Stimulated activated CD4-positive, alpha-beta T cell treated with anti-CD3 and anti-CD28 coated beads, TNF-alpha, amount 100 ng/mL, for 48 hours (primary cell): ENCODE measurements around the gene FXYD1.

Experiments
- DNase-seq, 3 donors: peaks; one replicate each; pipeline ENCODE4 v3.0.0-alpha.2; 2020; ENCODE audit warnings: low read depth in 3 of 3

Gene FXYD1

DNA sequence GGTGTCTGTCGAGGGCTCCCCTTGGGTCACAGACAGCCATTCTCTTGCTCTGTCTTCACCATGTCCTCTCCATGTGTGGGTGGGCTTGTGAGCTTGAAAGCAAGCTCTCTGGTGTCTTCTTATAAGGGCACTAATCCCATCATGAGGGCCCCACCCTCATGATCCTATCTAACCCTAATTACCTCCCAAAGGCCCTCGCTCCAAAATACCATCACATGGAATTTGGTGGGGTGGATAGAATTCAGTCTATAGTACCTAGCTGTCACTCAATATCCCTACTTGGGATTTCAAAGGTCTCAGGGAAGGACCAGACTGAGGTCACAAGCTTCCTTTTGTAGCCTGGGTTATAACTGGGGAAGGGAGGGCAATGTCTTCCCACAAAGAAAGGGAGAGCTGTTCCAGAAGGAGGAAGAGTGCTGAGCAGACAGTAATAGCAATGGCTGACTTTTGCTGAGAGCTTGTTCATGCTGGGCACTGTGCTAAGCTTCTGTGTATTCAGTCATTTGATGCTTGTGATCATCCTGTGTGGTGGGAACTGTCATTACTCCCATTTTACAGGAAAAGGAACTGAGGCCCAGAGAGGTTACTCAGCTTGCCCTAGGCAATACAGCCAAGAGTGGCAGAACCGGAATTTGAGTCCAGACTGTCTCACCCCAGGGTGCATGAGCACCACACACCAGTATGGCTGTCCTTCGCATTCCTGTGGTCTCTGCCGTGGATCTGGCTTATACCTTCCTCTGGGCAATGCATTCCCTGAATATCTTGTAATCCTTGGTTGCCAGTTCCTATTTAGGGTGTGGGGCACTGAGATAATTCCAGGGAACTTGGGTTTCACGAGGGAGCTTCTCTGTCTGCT, 24.1 kb downstream of the FXYD1 start:
- no peak for DNase-seq

DNA sequence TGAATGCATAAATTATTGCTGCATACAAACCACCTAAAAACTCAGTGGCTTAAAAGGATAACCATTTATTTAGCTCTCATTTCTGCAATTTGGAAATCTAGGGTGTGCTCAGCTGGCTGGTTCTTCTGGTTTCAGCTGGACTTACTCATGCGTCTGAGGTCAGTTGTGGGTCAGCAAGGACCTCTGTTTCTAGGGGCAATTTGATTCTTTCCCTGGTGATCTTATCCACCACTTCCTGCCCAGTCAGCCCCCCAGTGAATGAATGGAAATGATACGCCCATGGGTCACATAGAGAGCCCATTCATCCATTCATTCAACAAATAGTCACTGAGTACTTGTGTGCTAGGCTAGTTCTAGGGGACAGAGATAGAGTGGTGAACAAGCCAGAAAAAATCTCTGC, 25.8 kb downstream of the FXYD1 start:
- no peak for DNase-seq

- DNase-seq: no peak
Measured at GRCh38 chr19:35165200-35166058, 26.8 kb downstream of the FXYD1 start.

GRCh38 chr19:35166100-35167063, 27.8 kb downstream of the FXYD1 start:
- DNase-seq: no peak

DNA sequence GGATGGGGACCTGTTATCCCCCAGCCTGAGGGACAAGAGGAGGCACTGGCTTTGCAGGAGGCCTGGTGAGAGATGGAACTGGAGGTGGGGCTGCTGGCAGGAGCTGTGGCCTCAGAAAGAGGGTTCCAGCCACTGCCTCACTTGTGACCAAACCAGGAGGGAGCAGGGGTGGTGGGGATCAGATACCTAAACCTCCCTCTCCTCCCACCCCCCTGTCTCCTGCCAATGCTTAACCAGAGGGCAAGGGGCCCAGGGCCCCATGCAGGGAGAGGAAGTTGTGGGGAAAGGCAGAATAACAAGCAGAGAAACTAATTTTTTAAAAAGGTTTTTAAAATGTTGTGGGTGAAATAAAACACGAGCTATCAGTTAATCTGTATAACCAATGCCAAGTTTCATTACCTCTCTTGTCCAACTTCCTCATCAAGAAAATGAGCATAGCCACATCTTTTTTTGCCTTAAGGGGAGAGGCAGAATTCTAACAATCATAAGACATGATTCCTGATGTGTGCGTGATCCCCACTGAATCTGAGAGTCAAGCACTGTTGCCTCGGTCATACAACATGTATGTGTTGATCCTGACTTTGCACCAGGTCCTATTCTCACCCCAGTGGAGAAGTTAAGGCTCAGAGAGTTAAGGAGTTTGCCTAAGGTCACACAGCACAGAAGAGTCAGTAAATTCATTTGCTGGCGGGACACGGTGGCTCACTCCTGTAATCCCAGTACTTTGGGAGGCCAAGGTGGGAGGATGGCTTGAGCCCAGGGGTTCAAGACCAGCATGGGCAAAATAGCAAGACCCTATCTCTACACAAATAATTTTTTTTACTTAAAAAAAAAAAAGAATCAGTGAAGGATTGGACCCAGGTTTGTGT, 28.9 kb downstream of the FXYD1 start:
- DNase-seq: no peak

DNA sequence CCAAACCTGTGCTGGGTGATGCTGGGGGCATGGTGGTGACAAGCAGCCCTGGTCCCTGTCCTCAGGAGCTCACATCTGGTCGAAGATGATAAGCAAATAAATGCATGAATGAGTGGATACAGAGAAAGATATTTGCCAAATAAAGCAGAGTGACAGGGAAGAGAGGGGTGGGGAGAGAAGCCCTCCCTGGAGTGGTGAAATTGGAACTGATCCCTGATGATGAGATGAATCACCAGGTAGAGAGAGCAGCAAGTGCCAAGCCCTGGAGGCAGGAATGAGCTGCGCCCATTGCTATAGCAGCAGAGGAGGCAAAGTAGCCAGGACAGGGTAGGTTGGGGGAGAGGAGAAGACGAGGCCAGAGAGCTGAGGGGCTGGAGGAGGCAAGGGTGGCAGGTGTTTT, 29.6 kb downstream of the FXYD1 start:
- no peak for DNase-seq

DNA sequence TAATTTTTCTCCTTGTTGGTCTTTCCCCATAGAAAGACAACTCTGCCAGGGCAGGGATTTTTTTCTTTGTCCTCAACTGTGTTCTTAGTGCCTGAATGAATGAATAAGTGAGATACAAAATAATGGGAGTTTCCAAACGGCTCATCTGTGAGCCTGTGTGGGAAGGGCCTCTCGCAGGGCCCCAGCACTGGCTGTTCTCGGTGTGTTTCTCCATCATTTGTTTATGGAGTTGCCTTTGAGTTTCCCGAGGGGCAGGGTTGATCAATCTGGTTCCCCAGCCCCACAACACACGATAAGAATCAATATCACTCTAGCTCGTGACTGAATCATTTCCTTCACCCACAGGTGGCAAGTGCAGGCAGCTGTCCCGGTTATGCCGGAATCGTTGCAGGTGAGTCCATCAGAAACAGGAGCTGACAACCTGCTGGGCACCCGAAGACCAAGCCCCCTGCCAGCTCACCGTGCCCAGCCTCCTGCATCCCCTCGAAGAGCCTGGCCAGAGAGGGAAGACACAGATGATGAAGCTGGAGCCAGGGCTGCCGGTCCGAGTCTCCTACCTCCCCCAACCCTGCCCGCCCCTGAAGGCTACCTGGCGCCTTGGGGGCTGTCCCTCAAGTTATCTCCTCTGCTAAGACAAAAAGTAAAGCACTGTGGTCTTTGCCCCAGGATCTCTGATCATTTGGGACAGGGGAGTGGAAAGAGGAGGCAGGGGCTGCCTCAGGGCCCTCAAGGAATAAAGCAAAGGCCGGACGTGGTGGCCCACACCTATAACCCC, 30.8 kb downstream of the FXYD1 start:
- no peak for DNase-seq

- no peak for DNase-seq
Measured at GRCh38 chr19:35170359-35171061, 31.9 kb downstream of the FXYD1 start.

DNA sequence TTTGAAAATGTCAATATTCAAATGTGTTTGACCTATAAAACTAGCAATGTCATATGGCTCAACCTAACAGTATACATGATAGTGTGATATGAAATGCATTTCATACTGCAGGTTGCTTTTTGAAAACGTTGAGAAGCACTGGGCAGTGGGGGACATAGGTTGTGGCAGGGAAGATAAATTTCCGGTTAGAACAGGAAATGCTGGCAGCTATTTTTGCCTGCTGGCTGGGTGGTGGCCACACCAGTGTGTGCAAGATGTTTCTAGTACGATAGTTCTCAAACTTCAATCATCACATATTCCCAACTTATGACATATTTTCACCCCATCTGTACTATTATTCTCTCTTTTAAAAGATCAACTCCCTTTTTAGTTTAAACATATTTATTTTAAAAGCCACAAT, 33.1 kb downstream of the FXYD1 start:
- DNase-seq: no peak

DNA sequence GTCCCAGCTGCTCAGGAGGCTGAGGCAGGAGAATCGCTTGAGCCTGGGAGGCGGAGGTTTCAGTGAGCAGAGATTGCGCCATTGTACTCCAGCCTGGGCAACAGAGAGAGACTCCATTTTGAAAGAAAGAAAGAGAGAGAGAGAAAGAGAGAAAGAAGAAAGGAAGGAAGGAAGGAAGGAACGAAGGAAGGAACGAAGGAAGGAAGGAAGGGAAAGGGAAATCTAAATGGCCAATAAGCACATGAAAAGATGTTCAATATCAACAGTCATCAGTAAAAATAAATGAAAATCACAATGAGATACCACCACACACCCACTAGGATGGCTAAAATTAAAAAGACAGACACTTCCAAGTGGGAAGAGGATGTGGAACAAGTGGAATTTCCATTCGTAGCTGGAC, 35.6 kb downstream of the FXYD1 start:
- DNase-seq: no peak

DNA sequence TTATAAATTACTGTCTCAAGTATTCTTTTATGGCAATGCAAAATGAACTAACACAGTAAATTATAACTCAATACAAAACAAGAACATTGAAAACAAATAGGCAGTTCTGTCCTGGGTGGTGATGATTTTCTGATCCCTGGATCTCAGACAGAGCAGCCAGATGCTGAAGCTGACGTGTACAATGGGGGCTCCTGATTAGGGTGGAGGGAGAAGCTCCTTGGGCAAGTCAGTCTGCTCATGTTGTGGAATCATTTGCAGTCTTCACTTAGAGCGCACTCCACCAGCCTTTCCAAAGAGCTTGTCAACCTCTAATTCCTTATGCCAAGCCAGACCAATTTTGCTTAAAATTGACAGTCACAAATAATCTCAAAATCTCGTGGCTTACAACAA, 37.6 kb downstream of the FXYD1 start:
- DNase-seq: no peak

GRCh38 chr19:35177377-35178274, 39.0 kb downstream of the FXYD1 start:
- DNase-seq: no peak

- no peak for DNase-seq
Measured at GRCh38 chr19:35178701-35179100, 40.1 kb downstream of the FXYD1 start.

- DNase-seq: no peak
Measured at GRCh38 chr19:35179830-35180229, 41.2 kb downstream of the FXYD1 start.

- DNase-seq: no peak
Measured at GRCh38 chr19:35181387-35181786, 42.8 kb downstream of the FXYD1 start.

DNA sequence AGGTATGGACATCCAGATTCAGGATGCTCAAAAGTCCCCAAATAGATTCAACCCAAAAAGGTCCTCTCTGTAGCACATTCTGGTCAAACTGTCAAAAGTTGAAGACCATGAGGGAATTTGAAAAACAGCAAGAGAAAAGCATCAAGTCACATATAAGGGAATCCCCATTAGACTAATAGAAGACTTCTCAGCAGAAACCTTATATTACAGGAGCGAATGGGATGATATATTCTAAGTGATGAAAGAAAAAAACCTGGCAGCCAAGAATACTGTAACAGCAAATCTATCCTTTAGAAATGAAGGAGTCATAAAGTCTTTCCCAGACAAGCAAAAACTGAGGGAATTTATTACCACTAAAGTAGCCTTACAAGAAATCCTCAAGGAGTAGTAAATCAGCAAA, 45.6 kb downstream of the FXYD1 start:
- DNase-seq: no peak

DNA sequence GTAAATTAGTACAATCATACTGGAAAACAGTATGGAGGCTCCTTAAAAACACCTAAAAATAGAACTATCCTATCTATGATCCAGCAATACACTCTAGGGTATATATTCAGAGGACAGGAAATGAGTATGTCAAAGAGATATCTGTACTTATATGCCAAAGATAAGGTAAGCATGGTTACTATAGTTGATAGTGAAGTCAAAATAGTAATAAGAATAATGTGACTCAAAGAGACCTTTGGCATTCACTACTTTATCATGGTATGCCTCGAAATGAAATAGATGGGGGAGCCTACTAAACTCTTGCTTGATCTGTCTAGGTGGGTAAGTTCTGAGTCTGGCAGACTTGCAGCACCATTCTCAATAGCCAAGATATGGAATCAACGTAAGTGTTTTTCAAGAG, 46.3 kb downstream of the FXYD1 start:
- DNase-seq: no peak
